ENCODE measurements around the gene RBFOX1.

RBFOX1 gene

DNA sequence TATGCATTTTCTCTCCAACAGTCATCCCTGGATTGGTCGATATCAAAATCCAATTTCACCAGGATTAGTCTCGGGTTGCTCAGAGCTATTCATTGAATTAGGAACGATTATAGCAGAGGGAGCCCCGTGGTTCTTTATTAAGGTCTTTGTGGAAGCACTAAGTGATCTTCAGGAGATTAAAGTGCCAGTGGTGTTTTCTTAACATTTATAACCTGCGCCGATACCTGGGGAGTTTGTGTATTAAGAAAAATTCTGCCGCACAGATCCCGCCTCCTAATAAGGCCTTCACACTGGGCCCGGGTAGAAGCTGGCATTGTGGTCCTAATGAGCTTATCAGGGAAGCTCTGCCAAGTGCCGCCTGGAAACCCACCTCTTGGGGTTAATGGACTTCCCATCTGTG lies 238.7 kb downstream of the RBFOX1 start:
- no peak overlapping the region for H3K4me3 ChIP-seq (ENCODE audit: low read depth, low read length)
- TF ChIP-seq, protein P1, sequence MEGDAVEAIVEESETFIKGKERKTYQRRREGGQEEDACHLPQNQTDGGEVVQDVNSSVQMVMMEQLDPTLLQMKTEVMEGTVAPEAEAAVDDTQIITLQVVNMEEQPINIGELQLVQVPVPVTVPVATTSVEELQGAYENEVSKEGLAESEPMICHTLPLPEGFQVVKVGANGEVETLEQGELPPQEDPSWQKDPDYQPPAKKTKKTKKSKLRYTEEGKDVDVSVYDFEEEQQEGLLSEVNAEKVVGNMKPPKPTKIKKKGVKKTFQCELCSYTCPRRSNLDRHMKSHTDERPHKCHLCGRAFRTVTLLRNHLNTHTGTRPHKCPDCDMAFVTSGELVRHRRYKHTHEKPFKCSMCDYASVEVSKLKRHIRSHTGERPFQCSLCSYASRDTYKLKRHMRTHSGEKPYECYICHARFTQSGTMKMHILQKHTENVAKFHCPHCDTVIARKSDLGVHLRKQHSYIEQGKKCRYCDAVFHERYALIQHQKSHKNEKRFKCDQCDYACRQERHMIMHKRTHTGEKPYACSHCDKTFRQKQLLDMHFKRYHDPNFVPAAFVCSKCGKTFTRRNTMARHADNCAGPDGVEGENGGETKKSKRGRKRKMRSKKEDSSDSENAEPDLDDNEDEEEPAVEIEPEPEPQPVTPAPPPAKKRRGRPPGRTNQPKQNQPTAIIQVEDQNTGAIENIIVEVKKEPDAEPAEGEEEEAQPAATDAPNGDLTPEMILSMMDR (IDR thresholded peaks at IDR 0.05; ENCODE audit: borderline replicate concordance, insufficient read depth, low read depth, low read length): no peak

DNA sequence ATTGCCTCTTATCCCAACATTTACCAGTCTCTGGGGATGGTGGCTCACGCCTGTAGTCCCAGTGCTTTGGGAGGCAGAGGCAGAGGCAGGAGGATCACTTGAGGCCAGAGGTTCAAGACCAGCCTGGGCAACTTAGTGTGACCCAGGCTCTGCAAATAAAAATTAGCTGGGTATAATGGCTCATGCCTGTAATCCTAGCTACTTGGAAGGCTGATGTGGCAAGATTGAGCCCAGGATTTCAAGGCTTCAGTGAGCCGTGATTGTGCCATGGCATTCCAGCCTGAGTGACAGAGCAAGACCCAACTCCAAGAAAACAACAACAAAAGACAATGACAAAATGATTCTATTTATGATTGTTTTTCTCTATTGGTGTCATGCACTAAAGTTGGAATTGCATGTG lies 244.9 kb downstream of the RBFOX1 start:
- TF ChIP-seq, protein P1 (IDR thresholded peaks at IDR 0.05; ENCODE audit: borderline replicate concordance, insufficient read depth, low read depth, low read length): no peak

DNA sequence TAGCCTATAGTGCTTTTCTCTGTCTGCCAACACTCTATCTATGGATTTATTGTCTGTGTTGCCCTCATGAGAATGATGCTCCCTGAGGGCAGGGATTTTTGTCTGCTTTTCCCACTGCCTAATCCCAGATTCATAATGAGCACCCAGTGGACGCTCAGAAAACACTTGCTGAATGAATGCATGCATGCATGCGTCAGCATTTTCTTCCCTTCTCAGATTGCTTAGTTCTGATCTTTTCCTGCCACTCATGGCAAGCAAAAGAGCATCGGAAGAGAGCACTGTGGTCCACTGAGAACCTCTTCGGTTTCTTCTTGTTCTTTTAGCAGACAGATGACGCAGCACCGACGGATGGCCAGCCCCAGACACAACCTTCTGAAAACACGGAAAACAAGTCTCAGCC lies 246.8 kb downstream of the RBFOX1 start:
- H3K4me3 ChIP-seq (ENCODE audit: low read depth, low read length): no peak overlapping the region
- TF ChIP-seq, protein P1 (IDR thresholded peaks at IDR 0.05; ENCODE audit: borderline replicate concordance, insufficient read depth, low read depth, low read length): no peak

More for the DNA sequence above, 244.9 kb downstream of the RBFOX1 start:
- H3K4me3 ChIP-seq (ENCODE audit: low read depth, low read length): no peak overlapping the region

DNA sequence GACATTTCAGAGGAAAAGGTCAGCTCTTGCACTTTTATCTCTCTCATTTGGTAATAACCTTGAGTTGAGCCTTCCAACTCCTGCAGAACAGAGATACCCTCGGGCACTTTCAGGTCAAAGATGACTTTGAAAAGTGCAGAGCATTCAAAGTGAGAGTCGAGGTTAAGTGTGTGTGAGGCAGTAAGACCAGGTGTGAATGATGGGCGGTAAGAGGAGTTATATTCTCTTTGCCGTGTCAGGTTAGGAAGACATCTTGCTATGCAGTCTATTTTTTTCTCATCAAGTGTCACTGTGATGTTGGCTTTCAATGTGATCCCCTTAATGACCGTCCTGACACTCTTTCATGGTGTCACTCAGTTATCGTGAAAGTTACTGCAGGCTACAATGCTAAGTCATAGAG lies 248.5 kb downstream of the RBFOX1 start:
- no peak overlapping the region for H3K4me3 ChIP-seq (ENCODE audit: low read depth, low read length)
- TF ChIP-seq, protein P1 (IDR thresholded peaks at IDR 0.05; ENCODE audit: borderline replicate concordance, insufficient read depth, low read depth, low read length): no peak

DNA sequence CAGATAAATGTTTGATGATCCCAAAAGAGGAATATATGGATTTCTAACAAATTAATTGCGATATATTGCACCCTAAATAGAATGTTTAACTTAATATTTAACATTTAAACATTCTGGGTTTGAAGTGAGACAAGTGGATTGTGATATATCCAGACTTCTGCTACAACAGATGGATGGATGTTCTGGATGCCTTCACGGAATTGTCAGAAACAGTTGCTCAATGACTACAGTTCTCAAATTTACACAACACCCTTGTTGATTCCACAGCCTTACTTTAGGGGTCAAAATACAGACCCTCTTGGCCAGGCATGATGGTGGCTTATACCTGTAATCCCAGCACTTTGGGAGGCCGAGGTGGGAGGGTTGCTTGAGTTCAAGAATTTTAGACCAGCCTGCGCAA lies 250.8 kb downstream of the RBFOX1 start:
- TF ChIP-seq, protein P1 (IDR thresholded peaks at IDR 0.05; ENCODE audit: borderline replicate concordance, insufficient read depth, low read depth, low read length): no peak
- H3K4me3 ChIP-seq (ENCODE audit: low read depth, low read length): no peak overlapping the region

DNA sequence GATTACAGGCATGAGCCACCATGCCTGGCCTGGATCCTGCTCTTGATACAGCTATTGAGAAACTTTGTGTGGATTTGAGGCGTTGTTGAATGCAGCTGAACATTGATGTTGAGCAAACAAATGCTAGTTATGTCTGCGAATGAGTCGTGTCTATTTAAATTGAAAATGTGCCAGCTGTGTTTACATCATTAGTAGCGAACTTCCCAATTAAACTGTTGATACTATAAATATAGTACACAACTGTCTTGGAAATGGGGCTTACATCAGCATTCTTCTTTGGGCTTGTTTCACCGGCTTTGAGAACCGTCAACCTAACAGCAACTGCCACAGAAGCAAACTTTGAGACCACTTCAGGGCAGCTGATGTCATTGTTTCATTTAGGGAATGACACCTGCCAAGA lies 251.9 kb downstream of the RBFOX1 start:
- H3K4me3 ChIP-seq (ENCODE audit: low read depth, low read length): no peak overlapping the region
- TF ChIP-seq, protein P1 (IDR thresholded peaks at IDR 0.05; ENCODE audit: borderline replicate concordance, insufficient read depth, low read depth, low read length): no peak

DNA sequence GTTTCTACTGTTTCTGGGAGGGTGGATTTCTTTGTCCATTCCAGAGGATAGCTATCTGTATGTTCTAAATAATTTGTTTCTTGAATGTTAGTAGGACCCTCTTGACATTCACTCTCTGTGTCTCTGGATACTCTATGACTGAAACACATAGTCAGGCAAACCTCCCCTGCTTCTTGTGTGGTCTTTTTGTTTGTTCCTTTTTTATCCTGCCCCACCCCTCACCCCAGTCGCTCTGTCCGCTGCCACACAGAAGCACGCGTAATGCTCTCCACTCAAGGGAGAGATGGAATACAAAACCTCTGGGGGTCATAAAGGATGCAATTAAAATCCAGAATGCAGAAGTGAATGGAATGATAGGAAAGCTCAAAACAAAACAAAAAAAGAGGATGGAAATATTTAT lies 253.1 kb downstream of the RBFOX1 start:
- TF ChIP-seq, protein P1 (IDR thresholded peaks at IDR 0.05; ENCODE audit: borderline replicate concordance, insufficient read depth, low read depth, low read length): no peak
- no peak overlapping the region for H3K4me3 ChIP-seq (ENCODE audit: low read depth, low read length)
